ENCODE results near the gene POU2F1. TPM values are rescaled to one million over a fixed set of nuclear protein-coding genes. Genes with fewer than 3 reads are reported as not detected.

POU2F1 gene
- total and polyA plus RNA-seq, 5 donors from 2014 or later, result 5.2 to 35.3 (median 10.0) TPM

DNA sequence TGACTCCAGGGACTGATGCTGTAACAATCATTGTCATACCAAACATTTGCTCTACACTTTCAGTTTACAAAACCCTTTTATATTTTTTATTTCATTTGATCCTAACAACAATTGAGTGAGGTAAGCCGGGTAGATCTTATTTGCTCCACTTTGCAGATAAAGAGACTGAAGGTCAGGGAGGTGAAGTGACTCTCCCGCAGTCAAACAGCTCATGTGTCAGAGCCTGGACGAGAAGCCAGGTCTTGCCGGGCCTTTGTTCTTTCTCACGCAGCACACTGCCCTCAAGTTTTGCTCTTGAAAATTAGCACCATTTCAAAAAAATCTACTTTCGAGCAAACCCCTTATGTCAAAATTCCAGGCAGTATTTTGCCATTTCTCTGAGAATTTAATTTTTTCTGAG, 232.4 kb downstream of the POU2F1 start:
- H3K36me3 Mint-ChIP-seq, result peaks cover 10% of the 10 kb centered on the region
- no peaks in the 10 kb centered on the region for H3K9me3 Mint-ChIP-seq
- H3K4me1 Mint-ChIP-seq, result peaks cover 46 to 84% (median 64%) of the 10 kb centered on the region in 4 donors
- no peaks in the 10 kb centered on the region for H3K27me3 ChIP-seq (ENCODE audit: control insufficient read depth, insufficient read depth, low read length)
- peak overlapping the region; percentile 83 to 100 (median 90) for H3K4me3 Mint-ChIP-seq
- peaks cover 89% of the 10 kb centered on the region for H3K4me1 ChIP-seq (ENCODE audit: control insufficient read depth, insufficient read depth, low read length, poor library complexity, severe bottlenecking)
- no peaks in the 10 kb centered on the region for H3K9me3 ChIP-seq (ENCODE audit: control insufficient read depth in 2 of 2, low read length in 2 of 2)
- no peak for DNase-seq
- no peak for ATAC-seq (ENCODE audit: low read depth in 2 of 2)
- no peaks in the 10 kb centered on the region for H3K27me3 Mint-ChIP-seq
- peak overlapping the region; percentile 98 for H3K27ac ChIP-seq (ENCODE audit: insufficient read depth, low read length, poor library complexity, severe bottlenecking)
- peak overlapping the region; percentile 83 to 97 (median 91) for H3K27ac Mint-ChIP-seq
- peaks cover 13% of the 10 kb centered on the region for H3K36me3 ChIP-seq (ENCODE audit: control insufficient read depth, insufficient read depth, low read length)
- peak overlapping the region; percentile 75 for H3K4me3 ChIP-seq (ENCODE audit: low read depth, low read length)

DNA sequence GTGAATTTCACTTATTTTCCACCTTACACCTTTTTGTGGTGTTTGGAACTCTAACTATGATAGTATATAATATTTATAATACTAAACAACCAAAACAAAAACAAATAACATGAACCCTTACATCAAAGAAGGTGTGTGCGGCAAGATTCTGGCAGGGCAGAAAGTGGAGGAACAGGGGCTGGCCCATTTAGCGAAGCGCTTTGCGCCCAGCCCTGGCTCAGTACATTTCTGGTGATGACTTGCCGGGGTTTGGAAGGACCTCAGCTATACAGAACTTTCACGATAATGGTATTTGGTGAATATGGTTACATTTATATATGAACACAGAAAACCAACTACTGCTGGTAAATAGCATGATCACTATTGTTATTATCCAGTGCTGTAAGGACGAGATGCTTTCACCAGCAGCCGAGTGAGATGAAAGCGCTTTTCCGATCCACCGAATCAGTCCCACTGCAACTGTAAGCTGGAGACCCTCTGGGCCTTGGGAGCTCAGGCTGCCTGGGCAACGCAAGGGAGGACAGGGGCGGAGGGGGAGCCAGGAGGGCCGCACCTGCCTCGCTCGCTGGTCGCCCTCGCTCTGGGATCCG, 233.7 kb downstream of the POU2F1 start:
- Histone ChIP-seq H3K4me3 (ENCODE audit: low read depth, low read length) (peak overlapping the region; percentile 75), H3K4me1 (ENCODE audit: control insufficient read depth, insufficient read depth, low read length, poor library complexity, severe bottlenecking) (peaks cover 80% of the 10 kb centered on the region), H3K9me3 (ENCODE audit: control insufficient read depth in 2 of 2, low read length in 2 of 2) (no peaks in the 10 kb centered on the region), H3K36me3 (ENCODE audit: control insufficient read depth, insufficient read depth, low read length) (peaks cover 17% of the 10 kb centered on the region), H3K27me3 (ENCODE audit: control insufficient read depth, insufficient read depth, low read length) (no peaks in the 10 kb centered on the region), H3K27ac (ENCODE audit: insufficient read depth, low read length, poor library complexity, severe bottlenecking) (peak overlapping the region; percentile 98)
- DNase-seq (no peak), ATAC-seq (ENCODE audit: low read depth in 2 of 2) (no peak)
- H3K27me3 Mint-ChIP-seq, result no peaks in the 10 kb centered on the region
- peaks cover 45 to 80% (median 60%) of the 10 kb centered on the region in 4 donors for H3K4me1 Mint-ChIP-seq
- no peaks in the 10 kb centered on the region for H3K9me3 Mint-ChIP-seq
- H3K27ac Mint-ChIP-seq, result peak overlapping the region; percentile 73 to 94 (median 83)
- H3K4me3 Mint-ChIP-seq, result peak overlapping the region; percentile 83 to 100 (median 89)
- peaks cover 10% of the 10 kb centered on the region for H3K36me3 Mint-ChIP-seq

DNA sequence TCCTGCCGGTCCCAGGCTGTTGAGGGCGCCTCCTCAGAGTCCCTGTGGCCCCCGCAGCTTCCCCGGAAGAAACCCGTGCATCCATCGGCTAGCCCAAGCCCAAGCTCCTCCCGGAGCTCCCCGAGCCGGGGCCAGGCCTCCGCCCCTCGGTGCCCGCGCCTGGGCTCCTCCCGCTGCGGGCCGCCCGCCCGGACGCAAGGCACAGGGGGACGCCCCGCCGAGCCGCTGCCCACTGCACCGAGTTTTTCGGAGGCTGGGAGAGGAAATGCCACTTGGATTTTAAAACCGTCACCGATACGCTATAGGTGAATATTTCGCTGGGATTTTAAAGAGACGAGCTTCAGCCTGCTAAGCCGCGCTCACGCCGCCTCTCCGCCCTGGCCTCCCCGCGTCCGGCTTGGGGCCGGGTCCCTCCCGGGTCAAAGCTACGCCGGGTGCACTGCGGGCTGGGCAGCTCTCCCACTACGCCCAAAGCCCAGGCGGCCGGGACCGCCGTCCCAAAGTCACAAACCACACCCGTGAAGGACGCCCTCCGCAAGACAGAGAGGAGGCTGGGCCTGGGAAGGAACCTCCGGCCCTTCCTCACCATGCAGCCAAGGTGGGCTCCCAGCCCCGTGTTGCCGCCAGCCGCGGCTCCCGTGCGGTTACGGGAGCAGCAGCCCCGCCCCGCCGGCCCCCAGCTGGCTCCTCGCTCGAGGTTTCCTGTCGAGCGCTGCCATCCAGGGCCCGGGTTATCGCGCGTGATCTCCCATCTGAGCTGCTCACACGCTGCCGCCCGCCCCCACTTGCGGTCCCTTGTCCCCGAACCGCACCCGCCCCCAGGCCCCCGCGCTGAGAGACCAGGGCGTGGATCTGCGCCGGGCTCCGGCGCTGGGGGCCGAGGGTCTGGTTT, 234.5 kb downstream of the POU2F1 start:
- H3K27me3 ChIP-seq (ENCODE audit: control insufficient read depth, insufficient read depth, low read length), result no peaks in the 10 kb centered on the region
- ATAC-seq (ENCODE audit: low read depth in 2 of 2) (peak; percentile 73), DNase-seq (peak; percentile 76 to 90 (median 80))
- no peaks in the 10 kb centered on the region for H3K9me3 Mint-ChIP-seq
- peak overlapping the region; percentile 75 for H3K4me3 ChIP-seq (ENCODE audit: low read depth, low read length)
- H3K9me3 ChIP-seq (ENCODE audit: control insufficient read depth in 2 of 2, low read length in 2 of 2), result no peaks in the 10 kb centered on the region
- H3K27ac ChIP-seq (ENCODE audit: insufficient read depth, low read length, poor library complexity, severe bottlenecking), result peak overlapping the region; percentile 98
- peaks cover 18% of the 10 kb centered on the region for H3K36me3 ChIP-seq (ENCODE audit: control insufficient read depth, insufficient read depth, low read length)
- H3K4me3 Mint-ChIP-seq, result peak overlapping the region; percentile 71 to 100 (median 84)
- H3K4me1 ChIP-seq (ENCODE audit: control insufficient read depth, insufficient read depth, low read length, poor library complexity, severe bottlenecking), result peaks cover 76% of the 10 kb centered on the region
- H3K27me3 Mint-ChIP-seq, result no peaks in the 10 kb centered on the region
- peaks cover 10% of the 10 kb centered on the region for H3K36me3 Mint-ChIP-seq
- peak overlapping the region; percentile 73 to 83 (median 74) for H3K27ac Mint-ChIP-seq
- H3K4me1 Mint-ChIP-seq, result peaks cover 47 to 82% (median 61%) of the 10 kb centered on the region in 4 donors

DNA sequence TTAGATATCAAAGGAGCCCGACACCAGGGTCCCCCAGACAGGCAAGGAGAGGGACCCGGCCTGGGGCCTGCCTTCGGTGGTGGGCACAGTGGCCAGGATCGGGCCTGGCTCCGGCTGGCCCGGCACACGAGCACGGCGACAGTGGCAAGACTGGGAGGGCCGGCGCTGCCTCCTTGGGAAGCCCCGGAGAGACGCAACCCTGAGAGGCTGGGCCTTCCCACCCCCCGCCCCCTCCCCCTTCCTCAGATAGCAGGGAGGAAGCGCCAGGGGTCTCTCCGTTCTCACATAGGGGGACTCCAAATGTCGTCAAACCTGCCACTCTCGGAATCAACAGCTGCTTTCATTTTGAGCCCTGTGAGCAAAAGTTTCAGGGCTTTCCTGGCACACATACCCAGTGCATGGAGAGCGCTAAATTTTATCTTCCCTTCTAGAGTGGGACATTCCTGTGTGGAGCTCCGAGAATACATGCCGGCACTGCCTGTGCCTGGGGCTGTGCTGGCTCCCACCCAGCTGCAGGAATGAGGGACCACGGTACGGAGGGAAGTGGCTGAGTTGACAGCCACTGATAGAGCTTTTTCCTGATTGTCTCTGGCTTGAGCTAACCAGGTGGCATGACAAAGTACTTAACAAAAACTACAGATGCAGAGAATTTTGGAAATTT, 235.2 kb downstream of the POU2F1 start:
- Histone ChIP-seq H3K4me3 (ENCODE audit: low read depth, low read length) (peak overlapping the region; percentile 80), H3K27me3 (ENCODE audit: control insufficient read depth, insufficient read depth, low read length) (no peaks in the 10 kb centered on the region), H3K9me3 (ENCODE audit: control insufficient read depth in 2 of 2, low read length in 2 of 2) (no peaks in the 10 kb centered on the region), H3K4me1 (ENCODE audit: control insufficient read depth, insufficient read depth, low read length, poor library complexity, severe bottlenecking) (peaks cover 74% of the 10 kb centered on the region), H3K27ac (ENCODE audit: insufficient read depth, low read length, poor library complexity, severe bottlenecking) (peak overlapping the region; percentile 98), H3K36me3 (ENCODE audit: control insufficient read depth, insufficient read depth, low read length) (peaks cover 23% of the 10 kb centered on the region)
- no peaks in the 10 kb centered on the region for H3K9me3 Mint-ChIP-seq
- peaks cover 46 to 82% (median 60%) of the 10 kb centered on the region in 4 donors for H3K4me1 Mint-ChIP-seq
- H3K4me3 Mint-ChIP-seq, result peak overlapping the region; percentile 86 to 92 (median 90)
- ATAC-seq (ENCODE audit: low read depth in 2 of 2) (peak; percentile 10 to 11), DNase-seq (peak in 2 of 3 donors; percentile 47 to 52)
- peaks cover 8% of the 10 kb centered on the region for H3K36me3 Mint-ChIP-seq
- no peaks in the 10 kb centered on the region for H3K27me3 Mint-ChIP-seq
- peak overlapping the region; percentile 74 to 91 (median 90) for H3K27ac Mint-ChIP-seq

DNA sequence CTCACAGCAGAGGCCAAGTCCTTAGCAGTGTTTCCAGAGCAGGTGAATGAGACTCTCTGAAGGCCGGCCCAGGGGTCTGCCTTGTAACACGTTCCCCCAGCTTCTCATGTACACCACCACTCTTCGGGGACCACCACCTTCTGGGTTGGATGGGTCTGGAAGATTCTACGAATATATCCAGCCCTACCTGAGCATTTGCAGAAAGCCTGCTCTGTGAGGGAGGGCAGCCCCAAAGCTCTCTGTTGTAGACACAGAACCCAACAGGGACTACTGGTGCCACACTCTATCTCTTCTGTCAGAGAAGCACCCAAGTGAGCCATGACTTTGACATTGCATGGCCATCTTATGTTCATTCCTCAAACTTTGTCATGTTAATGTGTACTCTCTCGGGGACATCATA, 235.8 kb downstream of the POU2F1 start:
- Mint-ChIP-seq H3K27ac (peak overlapping the region; percentile 57 to 91 (median 90)), H3K9me3 (no peaks in the 10 kb centered on the region), H3K27me3 (no peaks in the 10 kb centered on the region), H3K4me1 (peaks cover 42 to 82% (median 60%) of the 10 kb centered on the region in 4 donors), H3K36me3 (peaks cover 7% of the 10 kb centered on the region), H3K4me3 (peak overlapping the region; percentile 86 to 92 (median 90))
- Histone ChIP-seq H3K4me3 (ENCODE audit: low read depth, low read length) (peak overlapping the region; percentile 80), H3K27ac (ENCODE audit: insufficient read depth, low read length, poor library complexity, severe bottlenecking) (peak overlapping the region; percentile 98), H3K36me3 (ENCODE audit: control insufficient read depth, insufficient read depth, low read length) (peaks cover 23% of the 10 kb centered on the region), H3K27me3 (ENCODE audit: control insufficient read depth, insufficient read depth, low read length) (no peaks in the 10 kb centered on the region), H3K4me1 (ENCODE audit: control insufficient read depth, insufficient read depth, low read length, poor library complexity, severe bottlenecking) (peaks cover 74% of the 10 kb centered on the region), H3K9me3 (ENCODE audit: control insufficient read depth in 2 of 2, low read length in 2 of 2) (no peaks in the 10 kb centered on the region)
- no peak for DNase-seq
- peak; percentile 22 to 32 for ATAC-seq (ENCODE audit: low read depth in 2 of 2)

DNA sequence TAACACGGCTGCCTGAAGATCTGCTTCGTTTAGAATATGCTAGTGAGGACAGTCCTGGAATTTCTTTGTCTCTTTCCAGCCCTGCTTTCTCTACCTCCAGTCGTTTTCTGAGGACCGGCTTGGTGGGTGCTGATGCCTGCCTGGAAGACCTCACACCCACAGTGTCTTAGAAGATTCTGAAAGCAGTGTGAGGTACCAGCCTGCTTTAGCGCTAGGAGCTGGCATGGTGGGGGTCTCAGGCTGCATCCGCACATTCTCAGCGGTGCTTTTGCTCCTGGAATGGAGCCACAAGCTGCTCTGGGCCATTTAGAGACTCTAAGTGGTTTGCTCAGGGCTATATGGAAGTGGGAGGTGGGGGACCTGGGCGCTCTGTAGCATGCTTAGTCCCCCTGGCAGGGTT, 236.2 kb downstream of the POU2F1 start:
- DNase-seq, result no peak
- Mint-ChIP-seq H3K4me1 (peaks cover 46 to 82% (median 58%) of the 10 kb centered on the region in 4 donors), H3K4me3 (peak overlapping the region; percentile 86 to 92 (median 90)), H3K36me3 (peaks cover 7% of the 10 kb centered on the region), H3K27ac (peak overlapping the region; percentile 57 to 91 (median 90)), H3K27me3 (no peaks in the 10 kb centered on the region), H3K9me3 (no peaks in the 10 kb centered on the region)
- Histone ChIP-seq H3K4me1 (ENCODE audit: control insufficient read depth, insufficient read depth, low read length, poor library complexity, severe bottlenecking) (peaks cover 74% of the 10 kb centered on the region), H3K4me3 (ENCODE audit: low read depth, low read length) (peak overlapping the region; percentile 80), H3K27me3 (ENCODE audit: control insufficient read depth, insufficient read depth, low read length) (no peaks in the 10 kb centered on the region), H3K9me3 (ENCODE audit: control insufficient read depth in 2 of 2, low read length in 2 of 2) (no peaks in the 10 kb centered on the region), H3K36me3 (ENCODE audit: control insufficient read depth, insufficient read depth, low read length) (peaks cover 23% of the 10 kb centered on the region), H3K27ac (ENCODE audit: insufficient read depth, low read length, poor library complexity, severe bottlenecking) (peak overlapping the region; percentile 98)
- ATAC-seq (ENCODE audit: low read depth in 2 of 2), result no peak

DNA sequence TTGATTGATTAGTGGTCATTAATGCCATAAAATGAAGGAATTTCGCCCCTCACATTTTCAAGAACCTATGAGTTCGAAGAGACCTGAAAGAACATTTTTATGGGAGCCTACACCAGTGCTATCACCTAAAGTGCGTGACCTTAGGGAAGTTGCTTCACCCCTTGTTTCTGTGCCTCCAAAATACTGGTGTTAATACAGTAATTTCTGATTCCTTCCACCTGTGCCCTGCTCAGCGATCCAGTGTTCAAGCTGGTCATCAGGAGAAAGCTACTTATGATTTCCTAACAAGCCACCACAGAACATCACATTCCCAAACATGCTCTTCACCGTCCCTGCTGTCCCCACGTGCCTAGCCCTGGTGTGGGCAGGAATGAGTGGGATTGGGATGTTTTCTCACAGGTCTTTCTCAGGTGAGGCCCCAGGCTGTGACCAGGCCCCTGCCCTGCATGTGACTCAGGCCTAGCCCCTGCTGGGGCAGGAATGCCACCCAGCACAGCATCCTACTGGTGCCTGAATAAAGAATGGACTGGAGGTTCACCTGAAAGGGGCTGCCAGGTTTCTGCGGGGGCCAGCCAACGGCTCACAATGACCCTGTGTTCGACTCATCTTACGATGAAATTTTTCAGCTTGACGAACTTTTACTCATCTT, 237.4 kb downstream of the POU2F1 start:
- Histone ChIP-seq H3K27me3 (ENCODE audit: control insufficient read depth, insufficient read depth, low read length) (no peaks in the 10 kb centered on the region), H3K4me1 (ENCODE audit: control insufficient read depth, insufficient read depth, low read length, poor library complexity, severe bottlenecking) (peaks cover 75% of the 10 kb centered on the region), H3K9me3 (ENCODE audit: control insufficient read depth in 2 of 2, low read length in 2 of 2) (no peaks in the 10 kb centered on the region), H3K27ac (ENCODE audit: insufficient read depth, low read length, poor library complexity, severe bottlenecking) (peak overlapping the region; percentile 98), H3K4me3 (ENCODE audit: low read depth, low read length) (no peak overlapping the region), H3K36me3 (ENCODE audit: control insufficient read depth, insufficient read depth, low read length) (peaks cover 29% of the 10 kb centered on the region)
- DNase-seq (no peak), ATAC-seq (ENCODE audit: low read depth in 2 of 2) (no peak)
- H3K4me3 Mint-ChIP-seq, result peak overlapping the region; percentile 15 to 91 (median 42)
- H3K9me3 Mint-ChIP-seq, result no peaks in the 10 kb centered on the region
- H3K27ac Mint-ChIP-seq, result peak overlapping the region; percentile 85 to 95 (median 91)
- no peaks in the 10 kb centered on the region for H3K27me3 Mint-ChIP-seq
- peaks cover 10% of the 10 kb centered on the region for H3K36me3 Mint-ChIP-seq
- peaks cover 43 to 83% (median 50%) of the 10 kb centered on the region in 4 donors for H3K4me1 Mint-ChIP-seq

Data from CD4-positive, CD25-positive, alpha-beta regulatory T cell (primary cell).